GM19025 (cell line): ENCODE data around the gene PRKAG2.

ENCODE experiments used
- ATAC-seq: cut with Tn5 transposase; IDR thresholded peaks from one replicate; pipeline ENCODE4 v1.9.1; 2021; ENCODE audit warnings: mild to moderate bottlenecking, low read depth, moderate library complexity; ENCODE audit not compliant: unreplicated experiment

Gene PRKAG2

DNA sequence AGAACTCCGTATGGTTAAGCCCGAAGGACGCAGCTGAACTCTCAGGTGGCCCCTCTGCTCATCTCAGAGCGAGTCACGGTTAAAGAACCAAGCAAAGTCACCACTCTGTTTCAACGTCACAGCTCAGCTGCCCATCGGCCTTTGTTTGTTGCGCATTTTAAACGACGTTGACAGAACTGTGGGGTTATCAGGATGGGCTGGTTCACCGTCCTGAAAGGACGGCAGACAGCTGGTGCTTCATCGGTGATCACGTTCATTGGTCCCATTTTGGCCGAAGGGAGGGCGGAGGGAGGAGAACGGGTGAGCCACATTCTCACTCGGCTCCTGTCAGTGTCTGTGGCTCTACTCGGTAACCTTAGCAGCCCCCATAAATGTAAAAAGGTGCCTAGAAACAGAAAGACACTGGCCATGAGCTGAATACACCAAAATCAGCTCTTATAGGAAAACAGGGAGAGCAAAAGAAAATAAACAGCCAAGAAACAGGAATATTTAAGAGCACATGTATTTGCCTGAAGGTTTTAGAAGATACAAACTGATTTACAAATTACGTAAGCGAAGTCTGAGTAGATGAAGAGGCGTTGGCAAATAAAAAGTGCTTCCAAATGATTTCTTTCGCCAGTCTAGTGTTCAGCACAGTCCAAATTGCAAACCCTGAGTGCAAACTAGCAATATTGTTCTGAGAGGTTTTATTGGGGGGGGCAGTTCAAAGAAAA, 8.4 kb downstream of the PRKAG2 start:
- ATAC-seq, result no peak

DNA sequence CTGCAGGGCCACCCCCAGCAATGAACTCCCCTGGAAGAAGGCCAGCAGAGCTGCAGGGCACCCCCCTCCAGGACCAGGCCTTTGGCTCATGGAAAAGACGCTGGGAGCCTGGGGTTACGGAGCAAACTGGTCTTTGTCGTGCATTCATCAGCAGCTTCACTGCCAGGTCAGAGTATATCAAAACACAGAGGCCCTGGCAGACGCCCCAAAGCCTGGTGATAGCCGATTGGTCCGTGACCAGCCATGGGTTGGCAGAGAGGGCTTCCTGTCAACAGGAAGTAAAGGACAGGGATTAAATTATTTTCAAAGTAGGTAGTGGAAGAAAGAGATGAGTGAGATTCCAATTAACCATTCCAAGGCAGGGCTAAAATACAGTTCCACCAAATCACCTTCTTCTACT, 9.0 kb downstream of the PRKAG2 start:
- no peak for ATAC-seq

DNA sequence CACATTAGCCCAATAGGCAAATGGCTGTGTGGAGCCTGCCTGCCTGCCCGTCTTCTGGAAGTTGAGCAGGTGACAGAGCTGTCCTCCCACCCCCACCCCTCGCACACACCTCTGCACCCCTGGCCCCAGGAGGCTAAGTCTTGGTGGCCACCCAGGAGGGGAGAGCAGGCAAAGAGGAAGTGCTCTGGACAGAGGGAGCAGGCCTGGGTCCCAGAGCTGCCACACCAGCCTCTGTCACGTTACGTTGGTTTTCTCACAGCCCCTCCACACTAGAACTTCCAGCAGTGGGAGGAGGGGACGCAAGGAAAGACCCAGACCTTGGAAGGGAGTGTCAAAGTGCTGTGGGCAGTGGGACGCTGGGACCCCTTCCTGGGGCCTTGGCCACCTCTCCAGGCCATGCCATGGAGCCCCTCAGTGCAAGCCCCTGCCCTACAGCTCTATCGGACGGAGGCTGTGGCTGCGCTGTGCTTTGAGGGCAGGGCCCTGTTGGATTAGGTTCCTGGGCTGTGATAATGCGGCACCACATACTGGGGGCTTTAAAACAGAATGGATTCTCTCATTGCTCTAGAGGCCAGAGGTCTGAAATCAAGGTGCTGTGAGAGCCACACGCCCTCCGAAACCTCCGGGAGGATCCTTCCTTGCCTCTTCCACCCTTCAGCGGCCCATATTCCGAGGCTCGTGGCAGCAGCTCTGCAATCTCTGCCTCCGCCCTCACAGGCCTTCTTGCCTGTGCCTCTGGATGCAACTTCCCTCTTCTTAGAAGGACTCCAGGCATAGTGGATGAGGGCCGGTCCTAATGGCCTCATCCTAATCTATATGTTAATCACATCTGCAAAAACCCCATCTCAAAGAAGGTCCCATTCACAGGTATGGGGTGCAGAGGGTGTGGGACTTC, 9.9 kb downstream of the PRKAG2 start:
- no peak for ATAC-seq

DNA sequence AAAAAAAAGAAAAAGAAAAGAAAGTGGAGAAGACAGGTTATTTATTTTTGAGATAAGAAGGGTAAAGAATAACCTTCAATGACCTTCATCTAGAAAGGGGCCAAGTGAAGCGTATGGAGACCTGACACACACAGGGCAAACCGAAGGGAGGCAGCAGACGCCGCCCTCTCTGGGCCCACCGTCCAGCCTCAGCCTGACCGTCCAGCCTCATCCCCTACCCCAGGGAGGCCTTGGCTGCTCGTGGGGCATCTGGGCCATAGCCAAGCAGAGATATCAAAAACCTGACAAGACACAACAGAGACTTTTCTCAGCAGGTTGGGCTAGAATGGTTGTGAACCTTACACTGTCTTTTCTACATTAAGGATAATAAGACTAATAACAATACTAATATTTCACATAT, 10.9 kb downstream of the PRKAG2 start:
- no peak for ATAC-seq

DNA sequence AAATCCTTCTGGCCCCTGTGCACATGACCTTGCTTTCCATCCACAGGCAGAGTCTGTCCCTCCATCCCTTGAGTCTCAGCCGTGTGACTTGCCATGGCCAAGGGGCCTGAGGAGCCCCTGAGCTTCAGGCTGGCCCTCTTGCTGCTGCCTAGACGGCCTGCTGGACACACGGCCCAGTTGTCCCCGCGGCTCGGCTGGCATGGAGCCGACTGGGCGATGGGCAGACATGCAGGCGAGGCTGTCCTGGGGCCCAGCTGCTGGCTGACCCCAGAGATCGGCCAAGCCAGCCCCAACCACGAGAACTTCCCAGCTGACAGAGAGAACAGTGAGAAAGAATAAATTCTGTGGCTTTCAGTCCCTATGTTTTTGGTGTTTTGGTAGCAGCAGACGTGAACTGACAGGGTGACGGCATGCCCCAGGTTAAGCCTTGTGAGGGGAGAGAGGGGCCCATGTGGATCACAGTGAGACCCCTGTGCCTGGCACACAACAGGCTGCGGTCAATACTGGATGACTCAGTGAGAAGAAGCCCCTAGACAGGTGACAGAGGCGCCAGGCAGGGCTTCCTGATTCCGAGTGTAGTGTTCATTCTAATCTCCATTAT, 11.7 kb downstream of the PRKAG2 start:
- no peak for ATAC-seq

DNA sequence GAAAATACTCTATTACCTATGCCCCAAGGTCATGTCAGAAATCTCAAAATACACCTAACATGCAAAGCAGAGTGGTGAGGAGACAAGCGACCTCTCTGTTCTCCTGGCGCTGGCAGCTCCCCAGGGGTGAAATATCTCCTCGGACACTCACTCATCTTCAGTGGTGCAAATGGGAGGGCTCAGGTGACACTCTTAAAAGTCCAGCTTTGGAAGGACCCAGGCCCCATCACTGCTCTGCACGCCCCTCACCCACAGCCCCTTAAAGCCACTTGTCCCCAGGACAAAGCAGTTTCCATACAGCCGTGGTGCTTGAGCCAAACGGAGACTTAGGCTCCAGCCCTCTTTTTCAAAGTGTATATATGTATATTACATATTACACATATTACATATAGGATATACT, 12.4 kb downstream of the PRKAG2 start:
- ATAC-seq, result no peak

DNA sequence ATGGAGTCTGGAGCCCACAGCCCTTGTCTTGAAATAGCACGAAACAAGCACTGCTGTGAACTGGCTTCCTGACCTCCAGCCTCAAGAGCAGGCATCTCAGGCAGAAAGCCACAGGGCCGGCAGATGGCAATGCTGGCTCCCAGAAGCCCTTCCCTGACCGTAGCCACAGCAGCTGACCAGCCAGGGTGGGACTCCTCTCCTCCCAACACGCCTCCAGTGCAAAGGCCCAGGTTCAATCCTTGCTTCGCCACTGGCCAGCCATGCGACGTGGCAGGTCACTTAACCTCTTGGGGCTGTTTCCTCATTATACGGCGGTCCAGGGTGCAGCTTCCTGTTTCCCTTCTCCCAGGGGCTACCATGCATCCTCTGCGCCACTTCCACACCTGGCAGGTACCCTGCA, 12.8 kb downstream of the PRKAG2 start:
- ATAC-seq, result no peak

DNA sequence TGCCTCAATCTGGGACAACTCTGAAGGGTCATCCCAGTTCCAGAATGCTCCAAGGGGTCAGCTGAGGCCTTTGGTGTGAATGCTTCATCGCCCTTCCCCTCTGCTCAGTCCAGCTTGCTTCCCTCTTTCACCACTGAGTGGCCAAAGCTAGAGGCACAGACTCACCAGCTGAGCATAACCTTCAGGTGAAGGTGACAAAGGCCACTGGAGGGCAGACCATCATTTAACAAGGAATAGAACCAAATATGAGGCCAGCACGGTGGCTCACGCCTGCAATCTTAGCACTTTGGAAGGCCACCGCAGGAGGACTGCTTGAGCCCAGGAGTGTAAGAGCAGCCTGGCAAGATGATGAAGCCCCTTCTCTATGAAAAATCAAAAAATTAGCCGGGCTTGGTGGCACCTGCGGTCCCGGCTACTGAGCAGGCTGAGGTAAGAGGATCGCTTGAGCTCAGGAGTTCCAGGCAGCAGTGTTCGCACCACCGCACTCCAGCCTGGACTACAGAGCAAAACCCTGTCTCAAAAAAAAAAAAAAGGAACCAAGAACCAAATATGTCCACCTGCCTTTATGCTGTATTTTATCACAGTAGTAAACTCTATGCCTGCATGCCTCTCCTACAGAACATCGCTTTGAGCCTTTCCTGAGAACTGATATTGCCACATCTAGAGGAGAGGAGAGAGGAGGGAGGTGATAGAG, 13.4 kb downstream of the PRKAG2 start:
- ATAC-seq, result no peak

DNA sequence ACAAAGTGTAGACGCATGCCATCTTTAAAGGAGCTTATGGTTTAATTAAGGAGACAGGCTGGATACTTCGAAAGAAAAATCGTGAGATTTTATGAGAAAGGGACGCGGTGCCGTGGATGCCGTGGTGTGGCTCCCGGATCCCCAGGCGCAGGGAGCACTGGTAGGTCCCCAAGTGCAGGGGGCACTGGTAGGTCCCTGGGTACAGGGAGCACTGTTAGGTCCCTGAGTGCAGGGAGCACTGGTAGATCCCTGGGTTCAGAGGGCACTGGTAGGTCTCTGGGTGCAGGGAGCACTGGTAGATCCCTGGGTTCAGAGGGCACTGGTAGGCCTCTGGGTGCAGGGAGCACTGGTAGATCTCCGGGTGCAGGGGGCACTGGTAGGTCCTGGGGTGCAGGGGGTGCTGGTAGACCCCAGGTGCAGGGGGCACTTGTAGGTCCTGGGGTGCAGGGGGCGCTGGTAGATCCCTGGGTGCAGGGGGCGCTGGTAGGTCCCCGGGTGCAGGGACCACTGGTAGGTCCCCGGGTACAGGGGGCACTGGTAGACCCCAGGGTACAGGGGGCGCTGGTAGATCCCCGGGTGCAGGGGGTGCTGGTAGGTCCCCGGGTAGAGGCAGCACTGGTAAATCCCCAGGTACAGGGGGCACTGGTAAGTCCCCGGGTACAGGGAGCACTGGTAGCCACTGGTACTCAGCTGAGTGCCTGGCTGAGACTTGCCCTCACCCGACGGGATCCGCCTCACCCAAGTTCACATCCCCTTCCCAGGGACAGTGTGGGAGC, 14.1 kb downstream of the PRKAG2 start:
- ATAC-seq, result no peak

DNA sequence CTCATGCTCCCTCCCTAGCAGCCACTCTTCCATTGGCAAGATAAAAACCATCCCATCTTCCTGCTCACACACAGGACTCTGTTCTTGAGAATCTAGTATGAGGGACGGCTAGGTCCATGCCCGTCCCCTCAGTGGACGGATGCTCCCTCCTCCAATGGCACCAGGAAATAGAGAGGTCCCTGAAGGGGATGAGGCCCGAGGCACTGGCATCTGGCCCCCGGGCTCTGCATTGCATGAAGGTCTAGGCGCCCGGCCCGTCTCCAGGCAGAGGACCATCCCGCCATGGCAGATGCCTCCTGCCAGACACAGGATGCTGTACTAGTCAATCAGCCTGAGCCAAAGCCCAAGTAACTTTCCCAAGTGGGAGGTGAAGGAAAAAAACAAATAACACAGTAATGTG, 15.0 kb downstream of the PRKAG2 start:
- no peak for ATAC-seq

DNA sequence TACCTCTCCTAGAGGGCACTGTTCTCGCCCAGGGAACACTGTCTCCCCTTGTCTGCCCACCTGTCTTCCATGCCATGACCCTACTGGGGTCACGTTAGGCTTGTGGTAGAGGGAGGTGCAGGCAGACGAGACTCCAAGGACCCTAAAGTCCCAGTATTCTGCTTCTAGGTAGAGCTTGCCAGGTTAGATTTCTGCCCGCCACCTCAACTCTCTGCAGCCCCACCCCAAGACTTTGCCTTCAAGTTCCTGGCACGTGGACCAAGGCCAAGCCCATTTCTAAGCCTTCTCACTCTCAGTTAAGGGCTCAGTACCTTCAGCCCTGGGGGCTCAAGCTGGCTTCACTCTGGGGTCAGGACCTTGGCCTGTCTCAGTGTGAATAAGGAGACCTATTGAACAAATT, 16.1 kb downstream of the PRKAG2 start:
- ATAC-seq, result no peak

DNA sequence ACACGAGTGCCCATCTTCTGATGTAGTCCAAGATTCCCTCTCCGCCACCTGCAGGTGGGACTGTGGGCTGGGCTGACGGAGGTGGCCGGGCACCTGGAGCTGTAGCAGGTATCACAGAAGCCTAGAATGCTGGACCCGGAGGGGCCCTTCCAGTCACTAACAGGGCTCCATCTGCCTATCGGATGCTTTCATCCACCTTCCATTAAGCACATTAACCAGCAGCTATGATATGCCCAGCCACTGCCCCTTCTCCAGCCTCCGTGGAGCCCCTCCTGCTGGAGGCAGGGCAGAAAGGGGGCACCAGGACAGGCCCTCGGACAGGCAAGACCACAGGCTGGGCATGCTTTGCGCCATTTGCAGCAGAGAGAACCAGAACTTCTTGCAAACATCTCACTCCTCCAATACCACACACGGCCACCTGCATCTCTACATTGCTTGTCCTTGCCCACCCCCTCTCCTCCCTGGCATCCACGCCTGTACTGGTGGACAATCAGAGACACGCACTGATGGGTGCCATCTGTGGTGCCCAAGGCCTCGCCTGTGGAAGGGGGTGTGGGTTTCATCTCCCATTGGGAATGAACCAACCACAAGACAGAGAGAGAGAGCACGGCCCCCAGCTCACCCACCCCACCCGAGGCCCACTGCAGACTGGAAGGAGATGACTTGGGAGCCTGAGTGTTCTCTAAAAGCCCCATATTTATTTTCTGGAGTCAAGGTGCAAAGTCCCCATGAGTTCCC, 16.8 kb downstream of the PRKAG2 start:
- ATAC-seq, result no peak

DNA sequence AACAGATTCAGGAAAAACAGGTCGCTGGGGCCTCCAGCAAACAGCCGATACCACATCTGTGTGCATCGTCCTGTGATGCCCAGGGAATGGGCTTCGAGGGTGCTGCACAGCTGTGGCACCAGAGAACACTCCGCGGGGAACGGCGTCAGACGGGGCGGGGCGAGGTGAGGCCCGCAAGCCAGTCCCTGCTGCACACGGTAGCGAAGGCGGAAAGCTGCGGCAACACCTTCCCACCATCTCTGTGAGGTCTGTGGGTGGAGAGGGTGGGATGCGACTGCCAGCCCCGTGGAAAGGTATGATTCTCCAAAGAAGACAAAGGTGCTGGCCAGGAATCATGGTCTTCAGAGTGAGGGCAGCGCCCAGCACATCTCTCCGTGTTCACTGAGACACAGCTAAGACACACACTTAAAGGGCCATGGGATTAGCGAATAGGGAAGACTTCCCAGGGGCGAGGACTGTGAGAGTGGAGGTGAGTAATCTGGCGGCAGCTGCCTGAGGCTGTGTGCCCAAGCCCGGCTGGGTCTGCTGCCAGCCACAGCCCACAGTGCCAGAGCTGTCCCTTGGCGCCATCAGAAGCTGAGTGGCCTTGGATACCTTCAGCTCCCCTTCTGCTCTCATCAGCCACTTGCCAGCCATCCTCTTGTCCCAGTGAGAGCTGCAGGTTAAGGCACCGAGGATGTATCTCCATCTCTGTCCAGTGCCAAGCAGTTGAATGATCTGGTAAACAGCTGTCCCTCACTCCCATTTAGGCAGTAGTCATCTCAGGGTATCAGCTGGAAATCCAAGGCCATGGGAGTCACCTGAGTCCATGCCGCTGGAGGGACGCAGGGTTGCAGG, 17.6 kb downstream of the PRKAG2 start:
- ATAC-seq, result no peak

DNA sequence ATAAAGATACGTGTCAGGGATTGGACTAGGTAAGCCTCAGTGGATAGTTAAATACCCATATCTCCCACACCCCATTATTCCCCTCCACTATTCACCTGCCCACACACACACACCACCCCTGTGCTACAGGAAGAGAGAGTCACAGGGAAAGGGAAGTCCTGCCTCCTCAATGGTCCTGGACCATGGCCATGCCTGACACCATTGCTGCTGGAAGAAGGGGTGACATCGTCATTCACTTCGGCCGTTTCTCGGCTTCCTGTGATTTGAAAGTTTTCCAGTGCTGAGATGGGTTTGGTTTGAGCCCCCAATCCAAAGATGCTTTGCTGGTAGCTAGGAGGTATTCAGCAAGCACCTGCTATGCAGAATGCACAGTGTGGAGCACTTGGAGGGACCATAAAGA, 18.5 kb downstream of the PRKAG2 start:
- no peak for ATAC-seq

DNA sequence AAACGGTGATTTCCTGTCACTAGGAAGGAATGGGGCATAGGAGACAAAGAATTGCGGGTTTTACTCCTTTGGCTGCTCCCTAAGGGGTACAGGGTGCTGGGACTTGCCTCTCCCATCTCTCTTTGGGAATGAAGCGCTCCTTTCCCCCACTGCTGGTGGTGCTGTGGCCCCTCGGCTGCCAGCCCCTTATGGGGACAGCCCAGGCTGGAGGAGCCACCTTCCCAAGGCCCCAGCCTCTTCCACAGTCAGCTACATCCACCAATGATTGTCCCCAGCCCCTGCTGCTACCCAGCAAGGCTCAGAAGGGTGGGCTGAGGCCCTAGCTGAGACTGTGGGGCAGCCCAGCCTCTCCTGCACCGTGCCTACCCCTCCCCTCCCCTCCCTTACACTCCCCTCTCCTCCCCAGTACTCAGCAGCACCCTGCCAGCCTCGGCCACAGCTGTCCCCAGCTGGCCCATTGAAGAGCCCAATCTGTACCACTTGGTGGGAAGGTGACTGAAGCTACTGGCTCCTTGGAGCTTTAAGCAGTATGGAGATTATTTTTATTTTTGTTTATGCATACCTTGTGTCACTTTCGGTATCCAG, 19.0 kb downstream of the PRKAG2 start:
- ATAC-seq, result no peak

DNA sequence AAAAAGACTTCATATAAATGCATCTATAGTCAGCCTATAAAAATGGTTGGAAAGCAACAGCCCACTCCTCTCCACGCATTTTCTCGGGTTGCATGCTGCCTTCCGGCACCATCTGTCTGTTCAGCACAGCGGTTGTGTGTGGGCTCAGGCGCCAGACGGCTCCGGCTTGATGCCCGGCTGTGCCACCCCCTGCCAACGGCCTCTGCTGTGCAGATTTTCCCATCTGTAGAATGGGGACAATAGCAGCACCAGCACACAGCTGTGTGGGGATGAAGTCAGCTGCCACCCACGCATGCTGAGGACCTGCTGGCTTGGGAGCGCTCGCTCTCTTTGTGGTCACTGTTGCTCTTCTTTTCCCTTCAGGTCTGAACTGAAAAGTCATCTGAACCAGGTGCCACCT, 19.5 kb downstream of the PRKAG2 start:
- no peak for ATAC-seq

DNA sequence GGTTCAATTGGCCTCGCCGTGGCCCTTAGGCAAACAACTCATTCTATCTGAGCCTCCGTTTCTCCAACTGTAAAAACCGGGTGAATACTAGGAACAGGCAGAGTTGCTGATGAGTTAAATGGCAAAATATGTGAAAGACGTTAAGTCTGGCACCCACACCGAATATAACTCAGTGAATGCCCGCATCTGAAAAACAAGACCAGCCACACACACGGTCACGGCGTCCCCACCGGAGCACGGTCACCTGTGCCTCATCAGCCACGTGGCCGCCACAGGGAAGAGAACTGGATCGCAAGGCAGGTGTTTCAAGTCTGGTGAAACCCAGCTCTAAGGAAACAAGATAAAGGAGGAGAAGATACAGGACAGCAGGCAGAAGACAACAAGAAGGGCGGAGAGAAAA, 20.4 kb downstream of the PRKAG2 start:
- ATAC-seq, result no peak

DNA sequence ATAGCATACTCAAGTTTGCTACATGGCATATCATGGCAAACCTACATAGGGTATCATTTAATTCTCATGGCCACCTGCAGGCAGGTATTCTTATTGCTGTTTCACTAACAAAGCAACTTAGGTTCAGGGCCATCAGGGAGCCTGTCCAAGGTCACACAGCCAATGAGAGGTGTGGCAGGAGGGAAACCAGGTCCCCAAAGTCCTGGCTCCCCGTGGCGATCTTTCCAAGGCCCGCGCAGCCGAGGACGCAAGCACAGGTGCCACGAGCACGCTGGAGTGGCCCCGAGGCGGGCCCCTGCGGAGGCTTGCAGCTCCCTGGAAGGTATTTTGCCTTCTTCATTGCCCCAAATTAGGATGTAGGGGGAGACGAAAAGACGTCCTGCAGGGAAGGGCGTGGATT, 20.8 kb downstream of the PRKAG2 start:
- no peak for ATAC-seq
